HG03175 (cell line): ENCODE results near the gene GNMT.
"Not testable (repeated sequence)": the region's sequence is repeated elsewhere in the genome, so short reads cannot be mapped to it uniquely, and the experiment has no call there.

ENCODE experiments used
- ATAC-seq: cut with Tn5 transposase; IDR thresholded peaks from one replicate; pipeline ENCODE4 v1.9.1; 2021; ENCODE audit warnings: mild to moderate bottlenecking, moderate library complexity; ENCODE audit not compliant: unreplicated experiment

Gene GNMT

DNA sequence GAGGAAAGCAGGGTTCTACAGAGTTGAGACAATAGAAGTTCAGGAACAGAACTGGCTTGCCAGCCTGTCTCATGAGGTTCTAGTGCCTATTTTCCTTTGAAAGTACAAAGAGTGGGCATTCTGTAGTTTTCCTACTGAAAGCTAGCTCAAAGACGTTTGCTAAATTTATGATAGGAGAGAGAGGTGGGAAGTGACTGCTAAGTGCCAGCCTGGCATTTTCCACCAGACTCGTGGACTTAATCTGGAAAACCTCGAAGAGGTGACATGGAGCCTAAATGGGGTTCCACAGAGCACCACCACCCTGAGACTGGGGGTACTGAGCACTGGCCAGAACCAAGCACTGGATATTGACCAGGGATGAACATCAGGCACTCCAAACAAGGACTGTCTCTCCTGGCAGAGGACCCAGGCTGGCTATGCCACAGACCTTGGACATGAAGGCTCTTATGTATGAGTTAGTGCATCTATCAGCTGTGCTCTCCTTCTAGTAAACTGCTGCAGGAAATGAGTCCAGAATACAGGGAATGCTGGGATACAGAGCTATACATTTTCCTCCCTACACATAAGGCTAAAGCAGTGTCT, 11.3 kb downstream of the GNMT start:
- ATAC-seq = no peak

DNA sequence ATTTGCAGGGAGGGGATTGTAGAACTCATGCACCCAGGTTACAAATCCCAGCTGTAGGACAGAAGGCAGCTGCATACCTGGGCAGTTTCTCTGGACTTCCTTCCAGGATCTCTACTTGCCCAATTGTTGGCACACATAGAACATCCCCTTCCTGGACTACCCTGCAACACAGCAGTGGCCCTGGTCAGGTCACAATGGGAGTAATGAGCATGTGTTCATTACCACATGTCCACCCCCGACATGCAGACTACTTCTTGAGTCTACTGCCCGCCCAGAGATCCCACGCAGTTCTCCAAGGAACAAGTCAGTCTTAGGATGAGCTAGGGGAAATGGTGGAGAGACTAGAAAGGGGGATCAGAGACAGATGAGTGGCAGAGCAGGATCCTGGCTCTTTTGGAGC, 13.4 kb downstream of the GNMT start:
- no peak for ATAC-seq

DNA sequence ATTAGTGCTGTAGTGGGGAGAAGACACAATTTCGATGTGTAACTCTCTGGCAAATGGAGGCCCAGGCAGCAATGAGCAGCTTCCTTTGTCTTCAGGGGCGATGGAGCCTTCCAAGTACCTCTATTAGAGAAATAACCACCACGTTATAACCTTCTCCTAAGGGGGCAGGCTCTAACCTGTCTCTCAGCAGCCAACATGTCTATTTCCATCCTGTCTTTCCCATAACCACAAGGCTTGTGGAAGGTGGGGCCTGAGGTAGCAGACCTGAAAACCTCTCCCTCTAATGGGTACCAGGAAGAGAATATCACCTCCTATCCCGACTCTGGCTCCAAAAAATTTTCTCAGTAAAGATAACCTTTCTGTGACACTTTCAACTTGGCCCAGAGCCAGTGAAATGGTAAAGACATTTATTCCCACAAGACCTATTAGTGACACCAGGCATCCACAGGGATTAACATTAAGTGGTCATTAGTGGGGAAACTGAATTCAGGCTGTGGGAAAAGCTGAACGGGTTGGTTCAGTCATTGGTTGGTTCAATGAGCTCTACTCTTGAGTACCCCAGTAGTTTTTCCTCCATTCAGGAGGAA, 14.5 kb downstream of the GNMT start:
- no peak for ATAC-seq

DNA sequence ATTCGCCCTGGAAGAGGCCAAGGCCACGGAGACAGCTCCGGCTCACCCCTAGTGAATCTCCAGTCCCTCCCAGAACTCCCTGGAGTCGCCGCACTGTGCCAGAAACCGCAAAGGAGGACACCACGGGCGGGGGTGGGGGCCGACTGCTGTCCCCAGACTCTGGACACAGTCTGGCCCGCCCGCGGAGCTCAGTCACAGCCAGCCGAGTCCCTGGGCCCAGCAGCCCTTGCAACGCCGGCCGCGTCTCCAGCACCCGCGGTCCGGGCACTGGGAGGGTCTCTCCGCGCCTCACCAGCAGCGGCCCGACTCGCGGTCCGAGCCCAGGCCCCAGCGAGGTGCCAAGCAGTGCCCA, 17.9 kb downstream of the GNMT start:
- ATAC-seq = peak; percentile 24

DNA sequence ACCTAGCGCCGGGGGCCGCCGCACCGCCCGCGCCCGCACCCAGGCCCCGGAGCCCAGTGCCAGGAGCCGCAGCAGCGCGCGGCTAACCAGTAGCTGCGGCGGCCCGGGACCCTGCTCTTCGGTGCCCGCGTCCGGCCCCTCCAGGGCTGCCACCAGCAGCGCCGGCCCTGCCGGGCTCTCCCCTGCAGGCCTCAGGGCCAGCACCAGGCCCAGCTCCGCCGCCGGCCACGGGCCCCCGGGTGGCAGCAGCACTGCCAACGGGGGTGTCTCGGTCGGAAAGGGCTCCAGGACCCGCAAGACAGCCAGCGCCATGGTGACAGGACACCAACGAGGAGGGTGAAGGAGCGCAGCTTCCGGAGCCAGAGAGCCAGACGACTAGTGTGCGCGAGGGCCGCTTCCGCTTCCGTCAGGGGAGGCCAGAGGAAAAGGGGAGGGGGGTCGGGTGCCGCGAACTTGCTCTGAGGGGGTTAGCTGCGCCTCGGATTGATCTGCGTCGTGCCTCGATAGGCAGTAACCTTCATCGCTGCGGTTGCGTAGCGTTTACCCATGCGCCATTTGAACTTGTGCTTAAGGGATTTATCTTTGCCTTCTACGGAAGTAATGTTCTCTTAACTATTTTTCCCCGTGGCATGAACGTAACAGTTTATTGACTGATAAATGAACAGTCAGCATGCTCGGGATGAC, 18.4 kb downstream of the GNMT start, which contains the start of gene PEX6:
PEX6 (minus strand) TSS at position 343 of the 684 bp plus-strand sequence; CDS start at position 312, 31 bp downstream.
- peak; percentile 96 for ATAC-seq

DNA sequence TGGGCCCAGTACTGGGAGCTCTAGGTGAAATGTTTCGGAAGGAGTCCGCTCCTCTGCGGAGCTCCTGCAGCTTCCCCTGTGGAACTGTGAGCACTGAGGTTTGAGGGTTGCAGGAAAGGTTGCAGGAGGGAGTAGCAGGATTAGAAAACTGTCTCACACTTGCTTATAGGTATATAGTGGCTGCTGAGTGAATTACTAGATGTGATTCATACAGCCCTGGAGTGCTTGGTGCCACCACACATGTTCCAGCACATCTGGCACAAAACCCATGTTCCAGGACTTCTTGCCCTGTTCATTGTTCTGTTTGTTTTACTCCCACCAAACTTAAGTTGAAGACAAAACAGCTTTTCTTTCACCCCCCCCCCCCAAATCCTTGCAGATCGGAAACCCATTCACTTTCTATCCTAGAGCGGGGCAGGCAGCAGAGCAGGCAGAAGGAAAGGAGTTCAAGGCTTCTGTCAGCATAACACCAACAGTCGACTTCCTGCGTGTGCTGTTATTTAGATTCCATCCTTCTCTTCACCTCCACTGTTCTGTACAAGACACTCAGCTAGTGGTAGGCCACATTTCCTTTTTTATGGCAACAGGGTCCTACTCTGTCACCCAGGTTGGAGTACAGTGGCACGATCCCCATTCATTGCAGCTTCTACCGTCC, 19.1 kb downstream of the GNMT start:
- no peak for ATAC-seq

DNA sequence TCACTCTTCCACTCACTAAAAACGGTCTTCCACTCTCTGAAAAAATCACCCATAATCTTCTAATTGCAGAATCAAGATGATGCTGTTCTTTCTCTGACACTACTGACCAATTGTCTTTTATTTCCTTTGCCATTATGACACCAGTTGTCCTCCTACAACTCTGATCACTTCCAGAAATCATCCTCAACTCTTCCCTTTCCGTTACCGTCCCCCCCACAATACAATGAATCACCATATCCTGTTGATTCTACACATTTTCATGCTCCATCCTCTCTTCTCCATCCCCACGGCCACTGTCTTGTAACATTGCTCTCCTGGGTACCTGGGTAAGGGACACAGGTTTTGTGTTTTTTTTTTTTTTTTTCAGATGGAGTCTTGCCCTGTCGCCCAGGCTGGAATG, 21.3 kb downstream of the GNMT start:
- ATAC-seq = no peak

DNA sequence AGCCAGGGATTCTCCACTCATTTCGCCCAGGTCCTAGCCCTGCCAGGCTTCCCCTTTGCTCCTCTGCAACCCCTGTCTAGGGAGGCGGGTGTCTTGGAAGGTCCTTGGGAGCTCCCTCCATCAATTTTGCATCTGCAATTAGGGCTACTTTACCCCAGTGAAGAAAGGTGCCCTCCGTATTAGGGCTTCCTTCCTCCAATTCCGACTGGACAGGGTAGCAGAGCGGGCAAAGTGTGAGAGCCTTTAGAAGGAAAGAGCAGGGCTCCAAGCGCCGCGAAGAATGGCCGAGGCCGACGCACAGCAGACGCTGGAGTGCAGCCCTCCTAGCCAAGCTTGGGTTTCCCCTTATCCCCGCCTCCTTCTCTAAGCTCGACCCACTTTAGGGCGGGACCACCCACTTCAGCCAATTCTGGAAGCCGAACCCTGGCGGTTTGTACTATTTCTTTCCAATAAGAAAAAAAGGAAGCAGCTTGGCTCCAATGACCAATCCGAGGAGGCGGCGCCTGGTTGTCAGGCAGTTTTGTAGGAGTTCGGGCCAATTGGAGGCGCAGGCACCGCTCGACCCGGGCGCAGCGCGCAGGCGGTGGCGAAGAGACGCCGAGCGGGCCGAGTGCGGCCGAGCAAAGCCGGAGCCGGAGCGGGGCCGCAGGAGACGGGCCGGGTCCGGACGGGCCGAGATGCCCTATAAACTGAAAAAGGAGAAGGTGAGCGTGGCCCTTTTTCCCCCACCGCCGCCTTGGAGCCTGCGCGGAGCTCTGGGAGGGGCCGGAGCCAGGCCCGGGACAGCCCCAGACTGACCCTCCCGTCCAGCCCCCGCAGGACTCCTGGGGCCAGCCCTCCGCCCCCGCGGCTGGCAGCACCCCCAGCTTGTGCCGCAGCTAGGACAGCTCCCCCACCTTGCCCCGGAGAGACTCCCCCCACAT, 23.7 kb downstream of the GNMT start, which contains the start of gene PPP2R5D:
PPP2R5D (plus strand) TSS at position 570 of the 923 bp plus-strand sequence; CDS start at position 678, 108 bp downstream.
- peak; percentile 92 for ATAC-seq

DNA sequence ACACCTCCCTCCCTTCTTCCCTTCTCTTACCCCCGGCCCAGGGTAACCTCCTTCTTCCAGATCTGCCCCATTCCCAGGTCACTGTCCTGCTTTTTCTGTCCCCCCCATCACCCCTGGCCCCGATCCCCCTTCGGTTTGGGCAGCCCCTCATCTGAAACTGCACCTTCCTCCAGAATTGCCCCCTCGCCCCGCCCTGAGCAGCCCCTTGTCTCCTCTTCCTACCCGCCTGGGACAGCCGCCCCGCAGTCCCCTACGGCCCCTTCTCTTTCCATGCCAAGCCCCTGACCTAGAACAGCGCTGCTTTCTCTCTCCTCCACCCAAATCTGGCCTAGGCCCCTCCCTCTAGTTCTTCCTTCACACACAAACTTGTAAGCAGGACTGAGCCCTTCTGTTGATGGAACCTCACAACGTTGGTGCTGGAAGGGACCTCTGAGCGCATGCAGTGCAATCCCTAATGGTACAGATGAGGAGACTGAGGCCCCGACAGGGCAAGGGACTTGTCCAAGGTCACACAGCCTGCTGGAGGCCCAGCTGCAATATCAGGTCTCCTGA, 24.4 kb downstream of the GNMT start:
- ATAC-seq = no peak

DNA sequence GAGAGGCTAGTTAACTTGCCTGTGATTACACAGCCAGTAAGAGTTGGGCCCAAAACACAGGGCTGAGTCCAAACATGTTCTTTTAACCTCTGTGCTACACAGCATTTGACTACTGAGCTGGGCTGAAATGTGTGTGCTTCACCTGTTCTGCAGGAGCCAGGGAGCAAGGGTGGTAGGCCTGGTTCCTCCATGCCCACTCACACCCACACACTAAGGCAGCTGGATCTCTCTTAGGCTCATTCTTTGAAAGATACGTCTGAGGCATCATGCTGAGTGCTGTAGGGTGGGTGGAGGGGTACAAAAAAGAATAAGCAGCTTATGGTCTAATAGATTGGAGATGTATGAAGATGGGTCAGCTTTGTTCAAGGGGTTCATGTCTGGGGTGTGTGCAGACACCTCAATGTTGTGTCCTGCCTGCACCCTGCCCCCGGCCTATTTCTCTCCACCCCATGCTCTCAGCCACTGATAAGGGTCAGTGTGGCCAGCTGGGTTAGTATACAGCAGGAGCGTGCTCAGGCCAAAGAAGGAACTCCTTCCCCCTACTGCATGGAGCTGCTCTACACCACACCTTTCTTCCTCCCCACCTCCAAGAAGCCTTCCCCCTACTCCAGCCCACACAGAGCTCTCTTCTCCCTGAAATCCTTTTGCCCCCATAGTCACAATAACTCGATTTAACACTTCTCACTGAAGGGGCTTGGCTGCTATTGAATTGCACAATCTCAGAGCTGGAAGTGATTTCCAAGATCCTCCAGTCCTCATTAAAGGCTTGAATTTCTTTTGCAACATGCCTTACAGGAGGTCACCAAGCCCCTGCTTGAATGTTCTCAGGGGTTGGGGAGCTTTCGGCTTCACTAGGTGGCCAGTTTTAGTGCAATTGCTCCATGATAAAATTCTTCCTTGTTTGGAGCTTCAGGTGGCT, 27.2 kb downstream of the GNMT start:
- ATAC-seq = no peak

DNA sequence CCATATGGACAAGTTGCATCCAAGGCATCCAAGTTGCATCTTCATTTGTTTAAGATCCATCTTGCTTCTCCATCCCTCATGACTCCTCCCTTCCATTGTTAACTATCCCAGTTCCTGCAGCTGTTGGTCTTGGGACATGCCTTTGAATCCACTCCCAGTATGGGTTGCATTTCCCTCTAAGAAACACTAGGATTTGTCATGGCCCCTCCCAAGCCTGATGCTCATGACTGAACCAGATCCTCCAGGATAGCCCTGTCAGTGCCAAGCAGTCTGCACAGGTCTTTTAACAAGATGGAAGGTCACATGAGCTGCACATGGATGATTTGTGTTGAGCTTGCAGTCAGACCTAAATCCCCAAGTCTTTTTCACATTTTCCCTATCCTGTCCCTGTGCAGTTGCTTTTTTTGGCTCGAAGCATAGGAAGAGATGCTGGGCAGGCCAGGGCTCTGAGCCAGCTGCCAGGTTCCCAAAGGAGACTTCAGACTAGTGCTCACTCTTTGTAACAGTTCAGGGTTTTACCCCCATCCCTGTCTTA, 28.0 kb downstream of the GNMT start:
- ATAC-seq = no peak

DNA sequence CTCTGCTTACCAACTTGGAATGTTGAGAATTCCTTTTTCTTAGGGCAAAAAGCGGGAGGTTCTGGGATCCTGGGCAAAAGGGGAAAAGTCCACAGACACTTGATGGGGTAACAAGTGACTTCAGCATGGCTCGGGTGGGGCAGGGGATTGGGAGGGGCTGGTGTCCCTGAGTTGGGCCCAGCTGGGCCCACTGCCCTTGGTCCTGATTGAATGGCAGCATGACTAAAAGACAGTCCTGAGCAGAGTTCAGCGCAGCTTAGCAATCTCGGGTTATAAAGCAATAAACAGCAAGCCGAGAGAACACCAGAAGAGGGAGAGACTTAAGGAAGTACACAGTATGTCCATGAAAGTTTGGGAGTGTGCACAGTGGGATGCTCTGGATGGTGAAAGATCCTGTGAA, 29.4 kb downstream of the GNMT start:
- ATAC-seq = no peak

DNA sequence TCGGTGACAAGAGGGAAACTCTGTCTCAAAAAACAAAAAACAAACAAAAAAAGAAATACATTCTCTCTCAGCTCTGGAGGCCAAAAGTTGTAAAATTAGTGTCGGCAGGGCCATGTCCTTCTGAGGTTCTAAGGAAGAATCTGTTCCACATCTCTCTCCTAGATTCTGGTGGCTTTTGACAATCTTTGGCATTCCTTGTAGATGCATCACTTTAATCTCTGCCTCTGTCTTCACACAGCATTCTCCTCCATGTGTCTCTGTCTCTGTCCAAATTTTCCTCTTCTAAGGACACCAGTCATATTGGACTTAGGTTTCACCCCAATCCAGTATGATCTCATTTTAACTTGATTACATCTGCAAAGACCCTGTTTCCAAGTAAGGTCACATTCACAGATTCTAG, 32.9 kb downstream of the GNMT start:
- ATAC-seq = no peak

DNA sequence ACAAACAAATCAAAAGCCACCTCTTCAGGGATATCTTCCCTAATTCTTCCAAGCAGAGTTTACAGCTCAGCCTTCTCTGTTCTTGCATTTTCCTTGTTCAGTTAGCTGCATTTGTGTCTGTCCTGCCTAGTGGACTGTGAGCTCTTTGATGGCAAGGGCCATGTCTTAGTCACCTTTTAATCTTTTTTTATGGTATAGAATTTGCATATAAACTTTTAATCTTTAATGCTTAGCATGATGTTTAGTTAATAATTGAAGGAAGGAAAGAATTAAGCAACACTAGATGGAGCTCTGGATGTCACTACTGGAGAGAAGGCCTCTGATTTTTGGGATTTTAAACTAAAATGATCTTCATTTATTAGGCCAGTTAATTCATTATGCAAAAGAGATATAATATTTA, 36.0 kb downstream of the GNMT start:
- no peak for ATAC-seq

DNA sequence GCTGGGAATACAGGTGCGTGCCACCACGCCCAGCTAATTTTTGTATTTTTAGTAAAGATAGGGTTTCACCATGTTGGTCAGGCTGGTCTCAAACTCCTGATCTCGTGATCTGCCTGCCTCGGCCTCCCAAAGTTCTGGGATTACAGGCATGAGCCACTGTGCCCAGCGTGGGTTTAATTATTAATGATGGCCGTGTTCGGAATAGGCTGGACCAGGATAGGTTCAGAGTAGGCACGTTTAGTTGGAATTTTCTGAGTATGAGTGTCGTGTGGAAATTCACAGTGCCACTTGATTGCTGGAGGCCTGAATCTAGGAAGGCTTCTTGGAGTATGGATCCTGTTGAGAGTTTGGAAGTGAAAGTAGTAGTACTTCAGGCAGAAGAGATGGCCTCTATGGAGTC, 37.7 kb downstream of the GNMT start:
- not testable (repeated sequence) for ATAC-seq

DNA sequence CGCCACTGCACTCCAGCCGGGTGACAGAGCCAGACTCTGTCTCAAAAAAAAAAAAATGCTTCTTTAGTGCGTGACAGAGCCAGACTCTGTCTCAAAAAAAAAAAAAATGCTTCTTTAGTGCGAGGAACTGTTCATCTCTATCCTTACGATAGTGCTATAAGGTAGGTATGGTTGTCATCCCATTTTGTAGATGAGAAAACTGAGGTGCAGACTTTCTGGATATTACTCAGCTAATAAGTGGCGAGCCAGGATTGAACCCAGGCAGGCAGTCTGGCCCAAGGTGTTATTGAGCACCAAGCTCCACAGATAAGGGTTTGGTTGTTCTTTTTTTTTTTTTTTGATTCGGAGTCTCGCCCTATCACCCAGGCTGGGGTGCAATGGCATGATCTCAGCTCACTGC, 41.3 kb downstream of the GNMT start:
- ATAC-seq = no peak

DNA sequence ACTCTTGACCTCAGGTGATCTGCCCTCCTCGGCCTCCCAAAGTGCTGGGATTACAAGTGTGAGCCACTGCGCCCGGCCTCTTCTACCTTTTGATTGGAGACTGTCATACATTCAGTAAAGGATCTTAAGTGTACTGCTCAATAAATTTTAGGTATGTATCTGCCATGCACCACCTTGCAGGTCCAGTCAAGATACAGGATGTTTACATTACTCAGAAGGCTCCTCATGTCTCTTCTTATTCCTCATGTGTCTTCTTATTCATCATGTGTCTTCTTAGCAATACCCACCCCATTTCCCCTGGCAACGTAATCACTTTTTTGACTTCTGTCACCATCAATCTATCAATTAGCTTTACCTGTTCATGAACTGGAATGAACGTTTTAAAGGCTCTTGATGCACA, 45.3 kb downstream of the GNMT start:
- ATAC-seq = no peak

DNA sequence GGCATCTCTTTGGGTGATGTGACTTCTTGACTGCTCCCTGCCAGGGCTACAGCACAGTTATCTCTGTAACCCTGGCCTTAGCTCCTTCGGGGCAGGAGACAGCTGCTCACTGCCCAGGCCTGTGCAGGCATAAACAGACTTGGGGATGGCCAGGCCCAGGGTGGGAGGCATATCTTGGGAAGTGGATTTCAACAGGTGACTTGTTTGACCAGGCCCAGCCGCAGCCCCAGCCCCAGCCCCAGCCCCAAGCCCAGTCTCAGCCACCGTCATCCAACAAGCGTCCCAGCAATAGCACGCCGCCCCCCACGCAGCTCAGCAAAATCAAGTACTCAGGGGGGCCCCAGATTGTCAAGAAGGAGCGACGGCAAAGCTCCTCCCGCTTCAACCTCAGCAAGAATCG, 45.7 kb downstream of the GNMT start:
- no peak for ATAC-seq

DNA sequence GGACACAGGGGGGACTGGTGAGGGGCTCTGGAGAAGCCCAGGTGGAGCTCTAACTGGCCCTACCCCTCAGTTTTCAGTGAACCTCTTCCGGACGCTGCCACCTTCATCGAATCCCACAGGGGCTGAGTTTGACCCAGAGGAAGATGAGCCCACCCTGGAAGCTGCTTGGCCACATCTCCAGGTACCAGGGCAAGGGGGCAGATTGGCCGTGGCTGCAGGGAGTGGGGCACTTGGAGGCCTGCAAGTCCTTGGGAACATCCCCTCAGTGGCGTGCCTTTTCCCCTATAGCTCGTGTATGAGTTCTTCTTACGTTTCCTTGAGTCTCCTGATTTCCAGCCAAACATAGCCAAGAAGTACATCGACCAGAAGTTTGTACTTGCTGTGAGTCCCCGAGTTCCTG, 46.6 kb downstream of the GNMT start:
- no peak for ATAC-seq
